Nephron progenitor cell (in vitro differentiated cells): Measurements from ENCODE around the gene ATP8B4.
A peak's percentile ranks its signal among the peaks of the same experiment; 100 is the strongest.

Experiments
- DNase-seq: peaks from one replicate; pipeline ENCODE4 v3.0.0; 2021
- H3K27ac Mint-ChIP-seq: 2 replicates; pipeline ENCODE4 v1.8.0; 2021; ENCODE audit warnings: mild to moderate bottlenecking, moderate library complexity, mixed read lengths
- H3K27me3 Mint-ChIP-seq: 2 replicates; pipeline ENCODE4 v1.8.0; 2021; ENCODE audit warnings: mild to moderate bottlenecking, low read depth, mixed read lengths; ENCODE audit not compliant: poor library complexity
- H3K36me3 Mint-ChIP-seq: 2 replicates; pipeline ENCODE4 v1.8.0; 2021; ENCODE audit warnings: low read depth, mixed read lengths
- H3K4me1 Mint-ChIP-seq: 2 replicates; pipeline ENCODE4 v1.8.0; 2021; ENCODE audit warnings: mixed read lengths
- H3K4me3 Mint-ChIP-seq: 2 replicates; pipeline ENCODE4 v1.8.0; 2021; ENCODE audit warnings: mild to moderate bottlenecking, moderate library complexity, mixed read lengths
- H3K9me3 Mint-ChIP-seq: 2 replicates; pipeline ENCODE4 v1.8.0; 2021; ENCODE audit warnings: mild to moderate bottlenecking, moderate library complexity, mixed read lengths
- CTCF ChIP-seq: fragments of 200-600 bp; sonication (generic); IDR thresholded peaks from 2 replicates; pipeline ENCODE4 v1.5.0; 2021; ENCODE audit warnings: antibody characterized with exemption

ATP8B4 gene

GRCh38 chr15:49887659-49888322 is 231.2 kb downstream of the ATP8B4 start:
- Mint-ChIP-seq H3K36me3 (no peaks in the 10 kb centered on the region), H3K4me1 (no peaks in the 10 kb centered on the region), H3K9me3 (no peaks in the 10 kb centered on the region), H3K4me3 (no peak overlapping the region), H3K27me3 (peaks cover 3% of the 10 kb centered on the region), H3K27ac (no peak overlapping the region)
- no peak for DNase-seq
- no peak for TF ChIP-seq CTCF

GRCh38 chr15:49883121-49883520 is 235.9 kb downstream of the ATP8B4 start:
- H3K27me3 Mint-ChIP-seq = peaks cover 3% of the 10 kb centered on the region
- H3K9me3 Mint-ChIP-seq = no peaks in the 10 kb centered on the region
- no peak for TF ChIP-seq CTCF
- peaks cover 11% of the 10 kb centered on the region for H3K4me1 Mint-ChIP-seq
- no peak overlapping the region for H3K4me3 Mint-ChIP-seq
- no peak overlapping the region for H3K27ac Mint-ChIP-seq
- H3K36me3 Mint-ChIP-seq = no peaks in the 10 kb centered on the region
- no peak for DNase-seq

- Mint-ChIP-seq H3K27me3 (no peaks in the 10 kb centered on the region), H3K4me1 (peaks cover 15% of the 10 kb centered on the region), H3K9me3 (no peaks in the 10 kb centered on the region), H3K27ac (no peak overlapping the region), H3K4me3 (no peak overlapping the region), H3K36me3 (no peaks in the 10 kb centered on the region)
- DNase-seq = no peak
- no peak for TF ChIP-seq CTCF
These were observed 237.2 kb downstream of the ATP8B4 start for GRCh38 chr15:49881866-49882265.

GRCh38 chr15:49881433-49881832 is 237.6 kb downstream of the ATP8B4 start:
- Mint-ChIP-seq H3K9me3 (no peaks in the 10 kb centered on the region), H3K27me3 (no peaks in the 10 kb centered on the region), H3K36me3 (no peaks in the 10 kb centered on the region), H3K4me1 (peaks cover 19% of the 10 kb centered on the region), H3K27ac (no peak overlapping the region), H3K4me3 (no peak overlapping the region)
- no peak for DNase-seq
- no peak for TF ChIP-seq CTCF

GRCh38 chr15:49877873-49878521 is 241.0 kb downstream of the ATP8B4 start:
- Mint-ChIP-seq H3K9me3 (no peaks in the 10 kb centered on the region), H3K36me3 (no peaks in the 10 kb centered on the region), H3K4me3 (no peak overlapping the region), H3K4me1 (peaks cover 40% of the 10 kb centered on the region), H3K27ac (peak overlapping the region; percentile 76), H3K27me3 (no peaks in the 10 kb centered on the region)
- no peak for DNase-seq
- TF ChIP-seq CTCF = no peak
